Measurements from ENCODE around the gene ARL14. TPM values are rescaled to one million over a fixed set of nuclear protein-coding genes. Genes with fewer than 3 reads are reported as not detected.

Gene ARL14
- total RNA-seq = not detected

DNA sequence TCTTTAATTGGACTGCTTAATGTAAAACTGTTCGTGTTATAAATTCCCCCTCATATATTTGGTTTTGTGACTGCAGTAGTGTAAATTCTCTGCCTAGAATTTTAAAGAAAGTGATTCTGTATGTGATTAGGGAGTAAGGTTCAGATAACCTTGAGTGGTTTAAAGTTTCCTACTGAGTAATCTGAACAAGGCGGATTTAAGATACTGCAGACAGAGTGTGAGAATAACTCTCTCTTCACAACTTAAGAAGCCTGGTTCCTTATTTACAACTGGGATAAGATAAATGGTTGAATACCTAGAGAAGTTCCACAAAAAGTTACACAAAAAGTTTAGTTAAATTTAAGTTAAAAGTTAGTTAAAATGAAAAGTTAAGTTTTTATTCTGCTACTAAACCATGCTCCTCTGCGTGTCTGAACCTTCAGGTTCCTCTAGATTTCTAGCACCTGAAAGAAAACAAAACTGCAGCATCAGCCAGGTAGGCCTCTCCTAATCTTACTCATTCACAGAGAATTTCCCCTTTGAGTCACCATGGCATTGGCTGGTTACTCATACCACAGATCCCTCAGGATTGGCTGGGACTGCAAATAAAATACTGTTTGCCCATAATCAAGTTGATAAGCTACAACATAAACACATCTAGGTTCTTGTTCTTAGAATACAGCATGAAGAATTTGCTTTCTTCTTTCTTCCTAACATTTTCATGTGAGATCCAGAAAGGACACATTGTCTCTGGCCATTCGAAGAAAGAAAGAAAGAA is at the start of gene ARL14:
TSS of gene ARL14 (plus strand) at position 614 of the 757 bp plus-strand sequence. CDS start 187 bp downstream, outside the sequence.
- TF ChIP-seq, protein P1, sequence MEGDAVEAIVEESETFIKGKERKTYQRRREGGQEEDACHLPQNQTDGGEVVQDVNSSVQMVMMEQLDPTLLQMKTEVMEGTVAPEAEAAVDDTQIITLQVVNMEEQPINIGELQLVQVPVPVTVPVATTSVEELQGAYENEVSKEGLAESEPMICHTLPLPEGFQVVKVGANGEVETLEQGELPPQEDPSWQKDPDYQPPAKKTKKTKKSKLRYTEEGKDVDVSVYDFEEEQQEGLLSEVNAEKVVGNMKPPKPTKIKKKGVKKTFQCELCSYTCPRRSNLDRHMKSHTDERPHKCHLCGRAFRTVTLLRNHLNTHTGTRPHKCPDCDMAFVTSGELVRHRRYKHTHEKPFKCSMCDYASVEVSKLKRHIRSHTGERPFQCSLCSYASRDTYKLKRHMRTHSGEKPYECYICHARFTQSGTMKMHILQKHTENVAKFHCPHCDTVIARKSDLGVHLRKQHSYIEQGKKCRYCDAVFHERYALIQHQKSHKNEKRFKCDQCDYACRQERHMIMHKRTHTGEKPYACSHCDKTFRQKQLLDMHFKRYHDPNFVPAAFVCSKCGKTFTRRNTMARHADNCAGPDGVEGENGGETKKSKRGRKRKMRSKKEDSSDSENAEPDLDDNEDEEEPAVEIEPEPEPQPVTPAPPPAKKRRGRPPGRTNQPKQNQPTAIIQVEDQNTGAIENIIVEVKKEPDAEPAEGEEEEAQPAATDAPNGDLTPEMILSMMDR (IDR thresholded peaks at IDR 0.05) = no peak
- DNase-seq (ENCODE audit: low spot score) = no peak
- Histone ChIP-seq H3K4me1 (no peaks in the 10 kb centered on the region), H3K9me3 (no peaks in the 10 kb centered on the region), H3K27me3 (no peaks in the 10 kb centered on the region), H3K4me3 (no peak within 1 kb of the TSS), H3K36me3 (no peaks in the 10 kb centered on the region), H3K27ac (no peak within 1 kb of the TSS)

DNA sequence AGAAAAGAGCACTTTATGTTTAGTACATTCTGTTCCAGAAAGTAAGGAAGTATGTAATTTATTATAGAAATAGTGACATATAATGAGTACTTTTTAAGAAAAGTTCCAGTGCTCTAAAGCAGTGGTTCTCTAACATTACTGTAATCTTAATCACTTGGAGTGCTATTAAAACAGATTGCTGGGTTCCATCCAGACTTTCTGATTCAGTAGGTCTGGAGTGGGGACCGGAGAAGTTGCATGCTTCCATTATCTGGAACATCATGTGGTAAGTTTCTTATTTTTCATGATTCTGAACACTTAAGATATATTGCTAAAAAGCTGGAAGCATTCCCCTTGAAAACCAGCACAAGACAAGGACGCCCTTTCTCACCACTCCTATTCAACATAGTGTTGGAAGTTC is 47.5 kb upstream of the ARL14 start:
- H3K4me1 ChIP-seq = no peaks in the 10 kb centered on the region

DNA sequence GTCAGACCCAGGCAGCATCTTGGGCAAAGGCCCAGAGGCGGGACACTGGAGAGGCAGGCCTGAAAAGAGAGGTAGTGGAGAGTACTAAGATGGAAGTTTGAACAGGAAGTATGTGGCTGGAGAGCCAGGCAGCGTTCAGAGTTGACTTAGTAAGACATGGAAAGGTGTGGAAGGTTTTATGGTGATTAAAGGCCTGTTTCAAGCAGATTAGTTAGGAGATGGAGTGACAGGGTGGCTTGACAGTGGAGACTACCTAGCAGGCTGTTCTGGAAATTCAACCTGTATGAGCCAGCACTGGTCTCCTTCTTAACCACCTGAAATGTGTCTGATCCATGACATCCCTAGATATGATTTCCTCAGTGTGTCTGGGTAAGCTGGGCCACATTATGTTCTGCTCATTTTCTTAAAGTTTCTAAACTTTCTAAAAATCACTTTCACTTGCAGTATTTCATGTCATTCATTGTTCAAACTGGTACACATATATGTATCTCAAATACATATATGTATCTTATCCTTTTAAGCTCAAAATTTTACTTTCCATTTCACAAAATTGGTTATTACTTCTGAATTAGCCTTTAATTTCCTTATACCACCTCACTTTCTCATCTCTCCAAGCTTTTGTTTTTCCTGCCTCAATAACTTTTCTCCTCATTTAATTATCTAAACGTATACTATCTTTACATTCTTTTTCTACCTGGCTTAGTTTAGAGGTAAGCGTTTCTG is 43.4 kb upstream of the ARL14 start:
- Histone ChIP-seq H3K4me3 (no peak overlapping the region), H3K27ac (no peak overlapping the region), H3K27me3 (no peaks in the 10 kb centered on the region), H3K36me3 (no peaks in the 10 kb centered on the region), H3K4me1 (no peaks in the 10 kb centered on the region), H3K9me3 (no peaks in the 10 kb centered on the region)
- no peak for DNase-seq (ENCODE audit: low spot score)
- TF ChIP-seq, protein P1 (IDR thresholded peaks at IDR 0.05) = no peak

More for the DNA sequence above, 47.5 kb upstream of the ARL14 start:
- no peaks in the 10 kb centered on the region for H3K27me3 ChIP-seq
- no peak overlapping the region for H3K4me3 ChIP-seq
- no peak for DNase-seq (ENCODE audit: low spot score)
- TF ChIP-seq, protein P1 (IDR thresholded peaks at IDR 0.05) = no peak
- no peaks in the 10 kb centered on the region for H3K36me3 ChIP-seq
- no peak overlapping the region for H3K27ac ChIP-seq
- H3K9me3 ChIP-seq = no peaks in the 10 kb centered on the region

DNA sequence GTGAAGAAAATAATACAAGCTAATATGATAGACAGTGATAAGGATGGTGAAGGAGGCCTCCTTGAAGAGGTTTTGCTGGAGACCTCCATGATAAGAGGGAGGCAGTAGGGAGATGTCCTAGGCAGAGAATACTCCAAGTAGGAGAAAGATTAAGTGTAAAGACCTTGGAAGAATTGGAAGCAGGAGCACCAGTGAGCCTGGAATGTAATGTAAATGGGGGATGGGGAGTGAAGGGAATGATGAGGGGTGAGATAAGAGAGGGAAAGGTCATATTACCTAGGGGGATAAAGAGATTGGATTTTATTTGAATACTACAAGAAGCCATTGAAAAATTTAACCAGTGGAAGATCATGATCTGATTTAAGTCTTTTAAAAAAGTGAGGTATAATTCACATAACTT is 41.7 kb upstream of the ARL14 start:
- H3K4me3 ChIP-seq = no peak overlapping the region
- no peaks in the 10 kb centered on the region for H3K27me3 ChIP-seq
- no peaks in the 10 kb centered on the region for H3K36me3 ChIP-seq
- TF ChIP-seq, protein P1 (IDR thresholded peaks at IDR 0.05) = no peak
- H3K4me1 ChIP-seq = no peaks in the 10 kb centered on the region
- H3K9me3 ChIP-seq = no peaks in the 10 kb centered on the region
- DNase-seq (ENCODE audit: low spot score) = no peak
- H3K27ac ChIP-seq = no peak overlapping the region

DNA sequence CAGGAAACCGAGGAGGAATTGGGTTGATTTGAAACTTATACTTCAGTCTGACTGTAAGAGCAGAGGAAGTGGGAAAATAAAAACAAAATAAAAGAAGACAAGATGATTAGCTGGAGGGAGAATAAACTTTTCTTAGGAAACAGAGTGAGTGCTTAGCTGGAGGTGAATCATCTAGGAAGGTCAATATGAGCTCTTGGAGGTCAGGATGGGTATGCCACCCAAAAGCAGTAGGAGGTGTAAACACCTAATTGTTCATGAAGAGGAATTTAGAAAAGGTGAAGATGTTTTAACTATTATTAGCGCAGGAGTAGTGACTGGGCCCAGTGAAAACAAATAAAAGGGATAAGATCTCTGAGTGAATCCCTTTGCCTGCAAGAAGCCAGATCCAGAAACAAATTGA is 39.9 kb upstream of the ARL14 start:
- Histone ChIP-seq H3K4me1 (no peaks in the 10 kb centered on the region), H3K27ac (no peak overlapping the region), H3K9me3 (no peaks in the 10 kb centered on the region), H3K4me3 (no peak overlapping the region), H3K27me3 (no peaks in the 10 kb centered on the region), H3K36me3 (no peaks in the 10 kb centered on the region)
- no peak for DNase-seq (ENCODE audit: low spot score)
- TF ChIP-seq, protein P1 (IDR thresholded peaks at IDR 0.05) = no peak
